ENCODE data around the gene BCOR. TPM values are rescaled to one million over a fixed set of nuclear protein-coding genes. Genes with fewer than 3 reads are reported as not detected.

Gene BCOR
- total and polyA plus RNA-seq, 2 of the 8 experiments (the other 6 are each of a cell fraction or from before 2014, with no cell fraction given): 25.0 to 50.8 TPM

GRCh38 chrX:40047485-40047884 is 50.3 kb downstream of the BCOR start:
- POLR2A ChIA-PET (ENCODE audit: partially characterized antibody): interaction anchor here (1.8 to 3.0 kb wide), 3 partner anchors 10 to 26 kb away, joined by 3 to 11 read pairs (median 4); no protein-coding TSS in a partner anchor
- no peak for DNase-seq (ENCODE audit: low read depth in 1 of 2, low spot score in 2 of 2)
- H3K9me3 ChIP-seq (ENCODE audit: insufficient read depth in 2 of 2, low read depth in 1 of 2, low read length in 1 of 2): peaks cover 13 to 26% of the 10 kb centered on the region in 2 experiments; a peak in 2 of 4 replicates

More at GRCh38 chrX:40047485-40047884, 50.3 kb downstream of the BCOR start:
- Histone ChIP-seq H3K27ac (ENCODE audit: low read depth, low read length) (no peak overlapping the region), H3K27me3 (replicated peaks in 1 of 4; ENCODE audit: control insufficient read depth in 3 of 4, extremely low read depth in 1 of 4, insufficient read depth in 3 of 4, low read length in 3 of 4) (no peaks in the 10 kb centered on the region), H3K23ac (ENCODE audit: insufficient read length) (no peak overlapping the region), H2BK15ac (ENCODE audit: low read length) (no peak overlapping the region), H4K5ac (ENCODE audit: insufficient read length, low read depth, low read length) (no peak overlapping the region), H3K4me2 (ENCODE audit: insufficient read depth in 1 of 2, low read depth in 2 of 2, low read length in 2 of 2) (no peak overlapping the region), H3K23me2 (ENCODE audit: low read depth, low read length) (no peaks in the 10 kb centered on the region), H3K79me2 (ENCODE audit: control insufficient read depth in 1 of 2, insufficient read depth in 2 of 2, low read length in 2 of 2) (no peaks in the 10 kb centered on the region), H2BK20ac (ENCODE audit: low read length) (no peak overlapping the region), H2AFZ (ENCODE audit: low read length) (no peak overlapping the region), H3K4me3 (ENCODE audit: extremely low read depth in 1 of 4, insufficient read depth in 2 of 4, low read depth in 3 of 4, low read length in 4 of 4) (no peak overlapping the region), H2AK5ac (ENCODE audit: low read depth, low read length) (no peak overlapping the region), H4K91ac (replicated peaks; ENCODE audit: insufficient read length, low read length) (no peak overlapping the region), H3K56ac (replicated peaks; ENCODE audit: insufficient read length, low read depth, low read length) (no peak overlapping the region), H3K36me3 (ENCODE audit: control insufficient read depth in 2 of 4, insufficient read depth in 4 of 4, low read length in 3 of 4) (peaks cover 13 to 51% (median 29%) of the 10 kb centered on the region in 4 experiments; a peak in 7 of 8 replicates), H3K4me1 (replicated peaks in 1 of 4; ENCODE audit: control insufficient read depth in 3 of 4, insufficient read depth in 4 of 4, low read length in 3 of 4) (no peaks in the 10 kb centered on the region), H3K18ac (ENCODE audit: extremely low read depth, low read length) (no peak overlapping the region), H4K20me1 (replicated peaks in 1 of 2; ENCODE audit: control insufficient read depth in 1 of 2, insufficient read depth in 2 of 2, low read length in 2 of 2) (no peaks in the 10 kb centered on the region), H3K4ac (replicated peaks; ENCODE audit: insufficient read length, low read depth, low read length) (no peak overlapping the region), H4K8ac (ENCODE audit: extremely low read depth, insufficient read depth, low read length) (no peak overlapping the region), H3K79me1 (ENCODE audit: low read depth, low read length) (no peaks in the 10 kb centered on the region), H3K14ac (ENCODE audit: insufficient read length) (no peak overlapping the region), H3K9ac (replicated peaks in 1 of 4; ENCODE audit: extremely low read depth in 1 of 4, low read depth in 3 of 4, low read length in 3 of 4) (no peak overlapping the region), H2BK120ac (replicated peaks; ENCODE audit: low read depth, low read length) (no peak overlapping the region), H2BK5ac (ENCODE audit: low read depth, low read length) (no peak overlapping the region), H2BK12ac (ENCODE audit: low read depth, low read length) (no peak overlapping the region)
- CTCF ChIA-PET (ENCODE audit: partially characterized antibody): interaction anchor here (1.9 kb wide), 1 partner anchor 10 kb away, joined by 8 read pairs; no protein-coding TSS in a partner anchor
- FAIRE-seq: no peak
- TF ChIP-seq MAFK (IDR thresholded peaks at IDR 0.05; ENCODE audit: low read depth, low read length): no peak

Measured in H1 (cell line).